ENCODE results near the gene PRDX5. TPM values are rescaled to one million over a fixed set of nuclear protein-coding genes. Genes with fewer than 3 reads are reported as not detected.

Gene PRDX5
- total and polyA plus RNA-seq, 10 of the 15 experiments (the other 5 are each of a cell fraction or from before 2014, with no cell fraction given), result 95.7 to 406 (median 240) TPM

GRCh38 chr11:64355078-64355940 lies 37.4 kb downstream of the PRDX5 start (continued):
- TF ChIP-seq HCFC1 (IDR thresholded peaks at IDR 0.05; ENCODE audit: low read length), result peak; percentile 16; the same call in 1 of the 2 replicates
- no peak for TF ChIP-seq STAT1 (conservative IDR thresholded peaks at IDR 0.05)
- TF ChIP-seq SIX5 (IDR thresholded peaks at IDR 0.05; ENCODE audit: low read depth, low read length, severe bottlenecking), result no peak
- 0 out of 2 replicates have a peak, but pooled peaks have one; percentile 14 for TF ChIP-seq ATF7 (IDR thresholded peaks at IDR 0.05; ENCODE audit: low read depth)
- no peak for TF ChIP-seq BMI1 (IDR thresholded peaks at IDR 0.05; ENCODE audit: borderline replicate concordance)
- no peak for TF ChIP-seq SIN3A (IDR thresholded peaks at IDR 0.05; ENCODE audit: low read depth, low read length)
- peak; percentile 63; the same call in 1 of the 2 replicates for TF ChIP-seq SMC3 (IDR thresholded peaks at IDR 0.05; ENCODE audit: borderline replicate concordance, low read length)
- TF ChIP-seq LARP7 (IDR thresholded peaks at IDR 0.05), result no peak
- 0 out of 2 replicates have a peak, but pooled peaks have one; percentile 40 for TF ChIP-seq RELB (IDR thresholded peaks at IDR 0.05; ENCODE audit: low read depth)
- peak; percentile 23 to 27; a peak in 1 of 4 replicates for TF ChIP-seq IKZF2 (IDR thresholded peaks at IDR 0.05)
- TF ChIP-seq FOXK2 (IDR thresholded peaks at IDR 0.05), result no peak
- no peak for TF ChIP-seq CREM (IDR thresholded peaks at IDR 0.05; ENCODE audit: low read depth)
- TF ChIP-seq RB1 (IDR thresholded peaks at IDR 0.05; ENCODE audit: borderline replicate concordance), result 0 out of 2 replicates have a peak, but pooled peaks have one; percentile 42
- TF ChIP-seq ZNF274 (IDR thresholded peaks at IDR 0.05; ENCODE audit: insufficient read depth, insufficient read length), result no peak
- no peak for TF ChIP-seq IRF4 (IDR thresholded peaks at IDR 0.05; ENCODE audit: low read depth, low read length)
- TF ChIP-seq RFX5 (IDR thresholded peaks at IDR 0.05; ENCODE audit: low read depth, low read length), result no peak
- TF ChIP-seq E4F1 (IDR thresholded peaks at IDR 0.05; ENCODE audit: borderline replicate concordance, partially characterized antibody), result peak; percentile 23
- no peak for TF ChIP-seq SMAD5 (IDR thresholded peaks at IDR 0.05; ENCODE audit: low read depth)
- TF ChIP-seq RBBP5 (conservative IDR thresholded peaks at IDR 0.05), result no peak
- TF ChIP-seq ATF2 (IDR thresholded peaks at IDR 0.05; ENCODE audit: low read length), result no peak
- TF ChIP-seq GATAD2B (conservative IDR thresholded peaks at IDR 0.05; ENCODE audit: low read depth), result peak; percentile 44; the same call in 1 of the 2 replicates
- TF ChIP-seq ZBTB11 (CRISPR knock-in tag; IDR thresholded peaks at IDR 0.05), result no peak
- no peak for TF ChIP-seq NRF1 (conservative IDR thresholded peaks at IDR 0.05; ENCODE audit: low read depth, low read length)

Data from GM12878 (cell line).